GM19468 (cell line): Measurements from ENCODE around the gene FAM118A.
A peak's percentile ranks its signal among the peaks of the same experiment; 100 is the strongest.

ENCODE experiments used
- ATAC-seq: cut with Tn5 transposase; IDR thresholded peaks from one replicate; pipeline ENCODE4 v1.9.1; 2021; ENCODE audit warnings: mild to moderate bottlenecking, moderate library complexity, moderate number of reproducible peaks; ENCODE audit not compliant: unreplicated experiment; ENCODE audit errors: extremely low read depth

Gene FAM118A

DNA sequence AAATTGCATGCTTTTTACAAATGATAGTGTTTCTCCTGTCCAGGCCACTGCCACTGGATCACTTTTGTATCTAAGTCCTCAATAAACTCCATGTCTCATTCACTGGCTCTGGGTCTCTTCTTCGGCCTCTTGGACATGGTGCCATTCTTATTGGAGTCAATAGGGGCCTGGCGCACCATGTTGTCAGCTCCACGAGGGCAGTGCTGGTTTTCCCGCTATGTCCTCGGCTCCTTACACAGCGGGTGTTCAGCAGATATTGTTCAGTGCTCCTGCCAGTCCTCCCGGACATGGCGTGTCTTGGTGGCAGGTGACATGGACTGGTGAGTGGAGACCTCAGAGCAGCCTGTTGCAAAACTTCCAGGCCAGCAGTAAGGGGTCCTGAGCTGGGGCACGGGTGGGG, 3.6 kb upstream of the FAM118A start:
- ATAC-seq = no peak

DNA sequence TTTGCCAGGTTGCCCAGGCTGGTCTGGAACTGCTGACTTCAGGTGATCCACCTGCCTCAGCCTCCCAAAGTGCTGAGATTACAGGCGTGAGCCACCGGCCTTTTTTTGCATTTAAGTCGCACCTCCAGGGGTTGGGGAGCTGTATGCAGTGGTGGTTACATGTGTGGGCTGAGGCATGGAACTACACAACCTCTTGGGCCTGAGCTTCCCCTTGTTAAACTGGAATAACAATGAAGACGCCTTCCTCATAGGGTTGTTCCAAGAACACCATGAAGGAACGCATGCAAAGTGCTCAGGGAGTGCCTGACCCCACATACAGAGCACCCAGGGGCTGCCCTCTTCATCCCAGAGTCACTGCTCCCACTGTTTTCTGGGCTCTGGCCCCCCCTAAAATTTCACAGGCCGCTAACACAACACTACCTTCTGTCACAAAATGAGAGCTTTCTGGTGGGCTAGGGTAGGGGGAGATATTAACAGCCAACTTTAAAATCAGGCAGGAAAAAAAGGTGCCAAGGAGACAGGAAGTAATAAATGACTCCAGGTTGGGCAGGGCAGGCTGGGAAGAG, 1.3 kb upstream of the FAM118A start:
- no peak for ATAC-seq

DNA sequence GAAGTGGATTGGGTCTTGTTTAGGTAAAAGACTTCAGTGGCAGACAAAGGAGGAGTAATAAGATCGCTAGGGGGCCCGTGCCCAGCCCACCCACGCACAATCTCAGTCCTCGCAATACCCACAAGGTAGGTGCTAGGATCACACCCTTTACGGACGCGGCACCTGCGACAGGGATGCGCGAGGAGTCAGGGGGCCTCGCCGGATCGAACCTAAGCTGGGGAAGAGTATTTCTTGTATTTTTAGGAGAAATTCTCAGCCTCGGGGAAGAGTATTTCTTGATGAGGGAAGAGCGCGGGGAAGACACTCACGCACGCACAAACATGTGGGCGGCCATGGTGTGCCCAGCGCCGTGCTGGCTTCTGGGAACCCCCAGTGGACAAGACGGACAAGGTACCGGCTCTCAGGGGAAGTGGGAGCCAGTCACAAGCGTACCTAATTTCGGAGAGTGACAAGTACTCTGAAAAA, 745 bp upstream of the FAM118A start:
- no peak for ATAC-seq

DNA sequence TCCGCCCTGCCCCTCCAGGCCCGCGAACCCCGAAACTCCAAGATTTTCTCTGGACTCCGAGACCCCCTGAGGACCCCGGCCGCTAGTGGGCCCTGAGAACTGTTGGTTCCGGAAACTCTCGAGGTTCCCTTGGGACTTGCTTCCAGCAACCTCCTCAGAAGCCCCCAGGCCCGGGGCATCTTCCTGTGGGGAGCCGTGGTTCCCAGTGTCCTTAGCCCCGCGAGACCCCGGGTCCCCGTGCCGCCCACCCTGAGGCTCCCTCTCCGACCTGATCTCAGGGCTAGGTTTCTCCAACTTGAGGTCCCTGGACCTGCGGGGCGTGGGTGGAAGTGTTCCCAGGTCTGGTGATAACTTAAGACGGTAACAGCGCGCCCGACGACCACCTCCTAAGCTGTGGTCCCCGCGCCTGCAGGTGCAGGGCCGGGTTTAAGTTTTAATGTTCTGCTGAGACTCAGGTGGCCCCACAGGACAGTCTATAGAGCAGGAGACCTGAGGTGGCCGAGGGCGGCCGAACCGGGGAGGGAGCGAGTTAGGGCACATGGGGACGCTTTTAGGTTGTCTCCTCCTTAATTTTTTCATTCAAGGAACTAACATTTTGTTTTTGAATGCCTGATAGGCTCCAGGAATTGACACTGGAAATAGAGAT, 720 bp downstream of the FAM118A start:
- no peak for ATAC-seq

DNA sequence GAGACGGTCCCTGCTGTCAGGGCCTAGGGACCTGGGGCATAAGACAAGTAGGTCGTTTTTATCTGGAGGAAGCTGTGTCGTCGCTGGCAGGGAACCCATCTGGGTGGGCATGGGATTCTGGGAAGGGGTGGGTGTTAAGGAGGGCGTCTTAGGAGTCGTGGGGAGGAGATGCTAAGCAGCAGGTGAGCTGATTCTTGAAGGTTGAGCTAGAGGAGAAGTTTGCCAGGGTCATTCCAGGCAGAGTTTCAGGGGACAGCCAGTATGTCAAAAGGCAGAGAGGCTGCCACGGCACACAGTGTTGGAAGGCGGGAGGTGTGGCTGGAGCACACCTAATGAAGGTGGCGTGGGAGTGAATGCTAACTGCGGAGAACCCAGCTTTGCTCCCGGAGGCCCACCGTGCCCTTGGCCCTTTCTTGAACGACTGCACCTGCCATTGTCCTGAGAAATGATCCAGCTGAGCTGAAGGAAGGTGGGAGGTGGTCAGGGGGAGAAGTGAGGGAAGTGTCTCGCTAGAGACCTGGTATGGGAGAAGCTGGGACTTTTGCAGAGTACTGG, 1.3 kb downstream of the FAM118A start:
- ATAC-seq = no peak

DNA sequence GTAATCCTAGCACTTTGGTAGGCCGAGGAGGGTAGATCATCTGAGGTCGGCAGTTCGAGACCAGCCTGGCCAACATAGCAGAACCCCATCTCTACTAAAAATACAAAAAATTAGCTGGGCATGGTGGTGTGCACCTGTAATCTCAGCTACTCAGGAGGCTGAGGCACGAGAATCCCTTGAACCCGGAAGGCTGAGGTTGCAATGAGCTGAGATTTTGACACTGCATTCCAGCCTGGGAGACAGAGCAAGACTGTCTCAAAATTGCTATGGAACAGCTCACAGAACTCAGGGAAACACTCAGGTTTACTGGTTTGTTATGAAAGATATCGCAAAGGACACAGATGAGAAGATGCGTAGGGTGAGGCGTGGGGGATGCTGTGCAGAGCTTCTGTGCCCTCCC, 2.7 kb downstream of the FAM118A start:
- ATAC-seq = no peak

DNA sequence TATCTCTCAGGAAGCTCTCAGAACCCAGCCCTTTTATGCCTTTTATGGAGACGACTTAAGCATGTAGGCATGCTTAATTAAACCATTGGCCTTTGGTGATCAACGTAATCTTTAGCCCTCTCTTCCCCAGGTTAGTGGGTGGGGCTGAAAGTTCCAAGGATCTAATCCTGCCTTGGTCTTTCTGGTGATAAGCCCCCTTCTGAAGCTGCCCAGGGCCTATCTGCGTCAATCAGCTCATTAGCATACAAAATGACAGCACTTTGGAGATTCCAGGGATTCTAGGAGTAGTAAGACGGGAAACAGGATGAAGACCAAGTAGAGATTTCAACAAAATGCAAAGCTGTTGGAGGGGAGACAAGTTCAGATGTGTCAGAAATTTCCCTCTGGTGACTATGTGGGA, 3.1 kb downstream of the FAM118A start:
- ATAC-seq = no peak

DNA sequence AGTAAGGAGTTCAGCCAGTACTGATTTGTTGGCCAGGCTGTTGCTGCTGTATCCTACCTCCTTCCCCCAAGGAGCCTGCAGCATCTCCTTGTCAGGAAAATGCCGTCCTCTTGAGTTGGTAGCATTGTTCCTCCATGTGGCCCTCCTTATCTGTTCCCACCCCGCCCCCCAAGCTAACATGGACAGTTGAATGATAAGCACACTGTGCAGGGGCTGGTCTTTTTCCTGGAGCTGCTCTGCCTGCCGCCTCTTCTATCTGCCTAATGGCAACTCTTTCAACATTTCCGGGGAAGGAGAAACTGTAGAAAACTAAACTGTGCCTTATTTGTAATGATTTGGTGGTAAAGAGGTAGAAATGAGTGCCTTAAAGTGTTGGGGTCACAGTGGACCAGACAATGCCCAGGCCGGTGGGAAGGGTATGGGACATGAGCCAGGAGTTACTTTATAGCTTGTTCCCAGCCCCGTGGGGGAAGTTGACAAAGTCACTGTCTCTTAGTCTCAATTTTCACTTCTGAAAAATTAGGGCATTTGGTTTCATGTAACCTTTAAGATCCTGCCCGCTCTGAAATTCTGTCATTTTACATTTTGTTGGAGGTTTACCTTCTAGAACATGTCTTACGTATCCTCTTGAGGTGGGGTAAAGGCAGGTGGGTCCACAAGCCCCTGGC, 4.5 kb downstream of the FAM118A start:
- ATAC-seq = no peak

DNA sequence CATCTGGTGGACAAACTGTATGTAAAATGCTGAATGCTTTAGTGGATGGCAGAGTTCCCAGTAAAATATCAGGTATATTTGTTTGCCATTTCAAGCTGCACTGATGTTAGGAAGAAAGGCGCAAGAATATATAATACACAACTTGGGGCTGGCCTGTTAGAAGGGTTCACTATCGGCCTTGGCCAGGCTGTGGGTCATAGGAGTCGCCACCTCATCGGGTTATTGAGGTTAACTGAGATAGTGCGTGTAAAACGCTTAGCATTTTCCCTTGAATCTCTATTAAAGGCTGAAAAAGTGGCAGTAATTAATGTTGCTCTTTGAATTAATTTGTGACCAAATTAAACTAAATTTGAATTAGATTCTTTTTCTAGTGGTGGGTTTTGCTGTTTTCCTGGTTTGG, 5.1 kb downstream of the FAM118A start:
- no peak for ATAC-seq

DNA sequence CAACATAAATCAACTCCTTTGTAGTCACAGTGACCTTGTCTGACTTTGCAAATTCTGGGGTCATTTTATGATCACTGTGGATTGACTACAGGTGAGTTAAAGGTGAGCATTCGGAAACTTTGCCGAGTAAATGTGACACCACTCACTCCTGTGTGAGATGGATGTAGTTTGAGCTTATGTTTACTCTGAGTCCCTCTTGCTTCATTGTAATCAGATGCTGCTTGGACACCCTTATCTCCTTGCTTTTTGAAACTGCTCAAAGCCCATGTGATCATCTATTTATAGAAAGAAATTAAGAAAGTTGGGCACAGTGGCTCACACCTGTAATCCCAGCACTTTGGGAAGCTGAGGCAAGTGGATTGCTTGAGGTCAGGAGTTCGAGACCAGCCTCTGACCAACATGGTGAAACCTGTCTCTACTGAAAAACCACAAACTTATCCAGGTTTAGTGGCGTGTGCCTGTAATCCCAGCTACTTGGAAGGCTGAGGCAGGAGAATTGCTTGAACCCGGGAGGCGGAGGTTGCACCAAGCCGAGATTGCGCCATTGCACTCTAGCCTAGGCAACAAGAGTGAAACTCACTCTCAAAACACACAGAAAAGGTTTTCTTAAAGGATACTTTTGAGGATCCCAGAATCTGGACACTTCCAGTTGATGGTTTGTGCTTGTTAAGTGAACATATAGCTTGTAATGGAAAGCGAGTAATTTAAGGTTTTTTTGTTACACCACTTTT, 7.2 kb downstream of the FAM118A start:
- ATAC-seq = no peak

DNA sequence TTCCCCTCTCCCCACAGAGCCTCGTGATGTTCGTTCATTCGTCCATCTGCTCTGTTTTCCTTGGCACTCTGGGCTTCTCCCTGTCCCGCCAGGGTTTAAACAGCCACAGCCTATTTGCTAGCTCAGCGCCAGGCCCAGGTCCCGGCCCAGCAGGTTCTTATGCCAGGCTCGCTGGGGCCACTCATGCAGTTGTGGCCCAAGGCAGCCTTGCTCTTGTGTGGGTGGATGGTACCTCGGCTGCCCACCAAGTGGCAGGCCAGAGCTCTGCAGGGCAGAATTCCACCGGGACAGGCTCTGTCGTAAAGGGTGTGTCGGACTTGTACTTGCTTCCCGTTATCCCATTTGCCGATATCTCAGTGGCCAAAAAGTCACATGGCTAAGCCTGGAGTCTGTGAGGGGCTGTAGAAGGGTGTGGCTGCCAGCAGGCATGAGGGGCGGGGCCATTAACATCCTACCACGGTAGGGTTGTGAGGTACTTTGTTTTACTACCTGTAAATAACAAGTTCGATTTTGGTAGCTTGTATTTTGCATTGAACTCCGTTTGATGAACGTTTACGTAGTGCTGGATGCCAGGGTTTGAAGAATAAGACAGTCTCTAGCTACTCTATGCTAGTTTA, 7.9 kb downstream of the FAM118A start:
- no peak for ATAC-seq

DNA sequence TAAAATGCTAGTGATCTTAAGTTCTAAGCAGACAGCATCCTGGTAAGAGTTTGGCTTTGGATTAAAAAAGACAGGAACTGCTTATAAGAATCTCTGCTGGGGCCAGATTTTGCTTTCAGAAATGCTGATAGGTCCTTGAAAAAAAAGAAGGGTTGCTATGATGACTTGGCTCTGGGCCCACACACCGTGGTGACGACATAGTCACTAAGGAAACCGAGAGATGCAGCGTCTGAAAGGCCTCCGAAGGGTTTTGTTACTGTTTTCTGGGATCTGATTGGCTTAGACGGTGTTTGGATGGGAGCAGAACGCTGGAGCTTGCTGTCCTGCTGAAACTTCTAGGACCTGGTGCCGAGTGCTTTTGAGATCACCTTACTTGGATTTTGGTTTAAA, 8.4 kb downstream of the FAM118A start:
- ATAC-seq = peak; percentile 28

DNA sequence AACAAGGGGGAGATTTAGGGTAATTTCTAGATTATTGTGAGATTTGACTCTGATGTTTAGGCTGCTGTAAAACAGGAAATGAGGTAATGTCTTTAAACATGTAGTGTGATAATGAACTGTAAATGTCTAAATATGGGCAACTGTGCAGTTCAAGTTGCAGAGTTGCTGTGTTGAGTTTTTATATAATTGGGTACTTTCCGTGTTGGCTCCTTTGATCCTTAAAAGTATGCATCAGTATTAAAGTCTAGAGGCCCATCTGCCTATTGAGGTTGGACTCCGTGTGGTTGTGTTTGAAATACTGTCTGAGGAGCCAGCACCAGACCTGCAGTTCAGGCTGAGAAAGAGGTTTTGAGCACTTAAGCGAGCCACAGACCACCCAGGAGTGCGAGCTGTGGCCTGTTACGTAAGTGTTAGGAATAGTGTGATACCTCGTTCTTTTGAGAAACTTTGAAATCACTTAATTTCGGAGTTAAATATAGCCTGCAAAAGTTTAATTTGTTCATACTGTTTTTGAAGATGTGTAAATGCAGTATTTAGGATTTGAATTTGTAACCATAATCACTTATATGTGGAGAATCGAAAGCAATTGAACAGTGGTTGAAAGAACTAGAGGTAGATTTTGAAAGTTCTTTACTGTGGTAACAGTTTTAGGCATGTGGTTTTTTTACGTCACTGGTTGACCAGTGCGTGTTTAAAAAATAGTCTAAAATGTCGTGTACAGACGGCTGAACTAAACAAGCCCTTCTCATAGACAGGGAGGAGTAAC, 9.0 kb downstream of the FAM118A start:
- no peak for ATAC-seq

DNA sequence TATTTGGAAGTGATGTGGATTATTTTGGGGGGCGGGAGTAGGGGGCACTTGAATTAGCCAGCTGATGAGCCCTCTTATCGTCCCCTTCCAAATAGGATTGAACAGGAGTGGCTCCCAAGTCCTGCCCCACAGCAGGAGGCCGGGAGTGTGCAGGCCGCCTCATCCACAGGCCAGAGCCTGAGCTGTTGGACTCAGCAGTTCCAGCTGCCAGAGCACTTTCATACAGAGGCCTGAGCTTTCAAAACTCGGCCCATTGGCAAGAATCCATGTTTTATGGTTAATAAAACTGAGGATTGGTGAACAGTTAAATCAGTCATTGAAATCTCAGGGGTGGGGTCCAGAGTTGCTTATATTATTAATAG, 9.6 kb downstream of the FAM118A start:
- ATAC-seq = no peak

DNA sequence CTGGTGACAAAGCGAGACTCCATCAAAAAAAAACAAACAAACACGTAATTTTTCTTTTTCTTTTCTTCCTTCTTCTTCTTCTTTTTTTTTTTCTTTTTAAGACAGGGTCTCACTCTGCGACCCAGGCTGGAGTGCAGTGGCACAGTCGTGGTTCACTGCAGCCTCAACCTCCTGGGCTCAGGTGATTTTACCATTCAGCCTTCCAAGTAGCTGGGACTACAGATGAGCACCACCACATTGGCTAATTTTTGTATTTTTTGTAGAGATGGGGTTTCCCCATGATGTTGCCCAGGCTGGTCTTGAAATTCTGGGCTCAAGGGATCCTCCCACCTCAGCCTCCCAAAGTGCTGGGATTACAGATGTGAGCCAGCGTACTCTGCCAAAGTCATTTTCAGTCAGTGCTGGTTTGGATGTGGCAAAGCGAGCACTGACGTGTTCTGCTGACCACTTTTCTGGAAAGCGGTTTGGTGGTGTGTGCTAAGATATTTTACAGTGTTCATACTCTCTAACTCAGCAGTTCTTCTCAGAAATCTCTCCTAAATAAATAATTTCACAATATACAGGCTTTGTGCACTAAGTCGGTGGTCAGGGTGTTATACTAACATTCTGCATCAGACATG, 10.7 kb downstream of the FAM118A start:
- no peak for ATAC-seq

DNA sequence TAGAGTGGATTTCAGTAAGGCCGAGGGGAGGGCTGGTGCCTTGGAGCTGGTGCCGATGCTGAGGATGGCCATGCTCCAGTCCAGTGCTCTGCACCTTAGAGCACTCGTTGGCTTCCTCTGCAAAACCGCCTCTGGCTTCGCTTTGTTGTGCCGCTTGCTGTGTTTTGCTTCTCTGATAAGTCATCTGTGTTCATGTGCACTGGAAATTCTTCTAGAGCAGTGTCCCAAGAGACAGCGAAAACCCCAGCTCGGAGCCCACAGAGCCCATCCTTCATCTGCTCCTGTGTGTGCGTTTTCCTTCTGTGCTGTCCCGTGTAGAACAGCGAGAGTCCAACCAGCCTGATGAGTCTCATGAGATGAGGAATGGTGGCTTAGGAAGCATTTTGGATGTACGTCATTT, 12.1 kb downstream of the FAM118A start:
- no peak for ATAC-seq

DNA sequence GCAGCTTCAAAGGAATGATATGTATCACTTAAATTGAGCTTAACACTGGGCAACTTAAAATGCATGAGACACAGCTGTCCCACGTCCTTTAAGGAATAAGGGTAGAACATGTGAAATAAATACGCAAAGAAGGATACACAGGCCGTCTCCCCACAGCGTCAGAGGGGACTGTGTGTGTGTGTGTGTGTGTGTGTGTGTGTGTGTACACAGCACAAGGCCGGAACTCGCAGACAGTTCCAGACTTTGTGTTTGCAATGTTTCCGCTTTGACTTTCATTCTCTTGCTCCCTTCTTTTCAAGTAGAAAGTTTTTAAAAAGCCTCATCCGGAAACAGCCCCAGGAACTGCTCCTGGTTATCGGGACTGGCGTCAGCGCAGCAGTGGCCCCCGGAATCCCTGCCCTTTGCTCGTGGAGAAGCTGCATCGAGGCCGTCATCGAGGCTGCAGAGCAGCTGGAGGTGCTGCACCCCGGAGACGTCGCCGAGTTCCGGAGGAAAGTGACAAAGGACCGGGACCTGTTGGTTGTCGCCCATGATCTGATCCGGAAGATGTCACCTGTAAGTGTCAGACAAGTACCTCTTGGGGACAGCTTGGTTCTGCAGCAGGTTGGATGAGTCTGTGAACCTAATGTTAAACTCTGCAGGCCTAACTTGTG, 13.3 kb downstream of the FAM118A start:
- ATAC-seq = no peak

DNA sequence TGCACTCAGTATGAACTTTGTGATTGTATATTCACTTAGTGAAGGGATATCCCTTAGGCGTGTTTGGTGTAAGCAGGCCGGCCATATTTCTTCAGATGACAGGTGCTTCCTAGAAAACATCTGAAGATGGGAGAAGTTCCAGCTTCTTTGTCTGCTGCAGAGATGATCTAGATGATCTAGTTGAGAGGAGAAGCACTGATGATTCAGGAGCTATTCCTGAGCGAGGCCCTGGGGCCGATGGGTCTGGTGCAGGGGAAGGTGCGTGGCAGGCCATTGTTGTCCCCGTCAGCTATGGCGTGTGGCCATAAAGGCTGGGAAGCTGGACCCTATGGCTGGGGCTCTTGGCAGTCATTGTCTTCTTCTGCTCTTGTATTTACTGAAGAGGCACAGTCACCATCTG, 14.0 kb downstream of the FAM118A start:
- ATAC-seq = no peak

DNA sequence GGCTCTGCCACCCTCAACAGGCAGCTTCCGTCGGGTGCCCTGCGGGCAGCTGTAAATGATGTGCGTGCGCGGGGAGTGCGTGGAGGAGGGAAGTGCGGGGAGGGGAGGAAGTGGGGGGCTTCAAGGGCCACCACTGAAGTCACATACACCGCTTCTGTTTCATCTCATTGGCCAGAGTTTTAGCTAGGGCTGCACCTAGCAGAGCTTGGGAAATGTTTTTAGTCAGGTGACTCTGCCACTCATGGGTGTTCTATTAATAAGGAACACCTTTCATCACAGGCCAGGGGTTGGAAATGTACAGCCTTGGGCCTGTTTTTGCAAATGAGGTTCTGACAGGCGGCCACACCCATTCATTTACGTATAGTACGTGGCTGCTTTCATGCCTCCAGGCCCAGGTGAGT, 14.6 kb downstream of the FAM118A start:
- no peak for ATAC-seq
